OCI-LY3 (cell line): Measurements from ENCODE around the gene TCF4.

Experiments used
- H2AFZ ChIP-seq: fragments of 200-600, 300-600 bp; shearing (Covaris generic); 2 replicates; pipeline ENCODE4 v1.6.0; 2014; ENCODE audit warnings: antibody characterized with exemption, low read depth, low read length
- H3K27ac ChIP-seq: fragments of 200-600, 300-600 bp; sonication (generic); 2 replicates; pipeline ENCODE4 v1.5.1; 2014; ENCODE audit warnings: mild to moderate bottlenecking, low read length, moderate library complexity, mixed read lengths
- H3K27me3 ChIP-seq: fragments of 200-600, 300-600 bp; sonication (generic); 2 replicates; pipeline ENCODE4 v1.6.1; 2014; ENCODE audit warnings: low read depth, low read length, mixed read lengths
- H3K36me3 ChIP-seq: fragments of 200-600, 300-600 bp; sonication (generic); replicated peaks from 2 replicates; pipeline ENCODE3; 2014; ENCODE audit warnings: low read depth, low read length, mixed read lengths
- H3K4me1 ChIP-seq: fragments of 300-600, 200-600 bp; sonication (generic); 2 replicates; pipeline ENCODE4 v1.6.1; 2014; ENCODE audit warnings: low read length, mixed read lengths
- H3K4me2 ChIP-seq: fragments of 200-600, 300-600 bp; sonication (generic); 2 replicates; pipeline ENCODE4 v1.6.1; 2014; ENCODE audit warnings: low read length, mixed read lengths
- H3K4me3 ChIP-seq: fragments of 300-600, 200-600 bp; sonication (generic); 2 replicates; pipeline ENCODE4 v1.5.1; 2014; ENCODE audit warnings: antibody characterized with exemption, mild to moderate bottlenecking, low read length, moderate library complexity
- H3K79me2 ChIP-seq: fragments of 300-600, 200-600 bp; shearing (Covaris generic); 2 replicates; pipeline ENCODE4 v1.6.1; 2014; ENCODE audit warnings: mild to moderate bottlenecking, low read length, mixed read lengths
- H3K9ac ChIP-seq: fragments of 300-600, 200-600 bp; shearing (Covaris generic); 2 replicates; pipeline ENCODE4 v1.6.0; 2014; ENCODE audit warnings: mild to moderate bottlenecking, low read length, moderate library complexity
- H3K9me3 ChIP-seq: fragments of 200-600, 300-600 bp; shearing (Covaris generic); 2 replicates; pipeline ENCODE4 v1.6.1; 2014; ENCODE audit warnings: low read length, mixed read lengths; ENCODE audit not compliant: insufficient read depth
- H4K20me1 ChIP-seq: fragments of 200-600, 300-600 bp; sonication (generic); 2 replicates; pipeline ENCODE4 v1.6.1; 2016; ENCODE audit warnings: low read length, mixed read lengths; ENCODE audit not compliant: insufficient read depth
- EZH2phosphoT487 ChIP-seq: fragments of 200-600 bp; shearing (Covaris generic); IDR thresholded peaks from 2 replicates; pipeline ENCODE4 v1.6.1; 2018; ENCODE audit warnings: antibody characterized with exemption, mixed run types, low read depth
- TF ChIP-seq, protein P1 (sequence below): fragments of 200-600, 300-600 bp; sonication (generic); IDR thresholded peaks from 2 replicates; pipeline ENCODE4 v1.5.1; 2014; ENCODE audit warnings: antibody characterized with exemption, low read length, low read depth

Gene TCF4

DNA sequence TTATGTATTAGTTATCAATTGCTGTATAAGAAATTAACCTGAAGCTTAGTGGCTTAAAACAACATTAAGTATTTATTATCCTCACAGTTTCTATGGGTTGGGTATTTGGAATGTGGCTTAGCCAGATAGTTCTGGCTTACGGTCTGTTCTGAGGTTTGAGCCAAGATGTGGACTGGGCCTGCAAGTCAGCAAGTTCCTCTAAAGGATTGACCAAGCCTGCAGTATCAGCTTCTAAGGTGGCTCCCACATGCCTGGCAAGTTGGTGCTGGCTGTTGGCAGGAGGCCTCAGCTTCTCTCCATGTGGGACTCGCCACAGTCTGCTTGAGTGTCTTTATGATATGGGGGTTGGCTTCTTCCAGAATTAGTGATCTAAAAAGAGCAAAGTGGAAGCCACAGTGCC lies 45.0 kb upstream of the TCF4 start:
- Histone ChIP-seq H3K4me3 (no peak overlapping the region), H3K9ac (no peak overlapping the region), H3K79me2 (no peaks in the 10 kb centered on the region), H3K27me3 (no peaks in the 10 kb centered on the region), H2AFZ (no peak overlapping the region), H3K4me2 (no peak overlapping the region), H3K4me1 (peaks cover 8% of the 10 kb centered on the region; the same call in 1 of the 2 replicates), H3K27ac (no peak overlapping the region), H3K9me3 (no peaks in the 10 kb centered on the region), H3K36me3 (no peaks in the 10 kb centered on the region), H4K20me1 (no peaks in the 10 kb centered on the region)
- no peak for TF ChIP-seq EZH2phosphoT487
- TF ChIP-seq, protein P1, sequence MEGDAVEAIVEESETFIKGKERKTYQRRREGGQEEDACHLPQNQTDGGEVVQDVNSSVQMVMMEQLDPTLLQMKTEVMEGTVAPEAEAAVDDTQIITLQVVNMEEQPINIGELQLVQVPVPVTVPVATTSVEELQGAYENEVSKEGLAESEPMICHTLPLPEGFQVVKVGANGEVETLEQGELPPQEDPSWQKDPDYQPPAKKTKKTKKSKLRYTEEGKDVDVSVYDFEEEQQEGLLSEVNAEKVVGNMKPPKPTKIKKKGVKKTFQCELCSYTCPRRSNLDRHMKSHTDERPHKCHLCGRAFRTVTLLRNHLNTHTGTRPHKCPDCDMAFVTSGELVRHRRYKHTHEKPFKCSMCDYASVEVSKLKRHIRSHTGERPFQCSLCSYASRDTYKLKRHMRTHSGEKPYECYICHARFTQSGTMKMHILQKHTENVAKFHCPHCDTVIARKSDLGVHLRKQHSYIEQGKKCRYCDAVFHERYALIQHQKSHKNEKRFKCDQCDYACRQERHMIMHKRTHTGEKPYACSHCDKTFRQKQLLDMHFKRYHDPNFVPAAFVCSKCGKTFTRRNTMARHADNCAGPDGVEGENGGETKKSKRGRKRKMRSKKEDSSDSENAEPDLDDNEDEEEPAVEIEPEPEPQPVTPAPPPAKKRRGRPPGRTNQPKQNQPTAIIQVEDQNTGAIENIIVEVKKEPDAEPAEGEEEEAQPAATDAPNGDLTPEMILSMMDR, result no peak

DNA sequence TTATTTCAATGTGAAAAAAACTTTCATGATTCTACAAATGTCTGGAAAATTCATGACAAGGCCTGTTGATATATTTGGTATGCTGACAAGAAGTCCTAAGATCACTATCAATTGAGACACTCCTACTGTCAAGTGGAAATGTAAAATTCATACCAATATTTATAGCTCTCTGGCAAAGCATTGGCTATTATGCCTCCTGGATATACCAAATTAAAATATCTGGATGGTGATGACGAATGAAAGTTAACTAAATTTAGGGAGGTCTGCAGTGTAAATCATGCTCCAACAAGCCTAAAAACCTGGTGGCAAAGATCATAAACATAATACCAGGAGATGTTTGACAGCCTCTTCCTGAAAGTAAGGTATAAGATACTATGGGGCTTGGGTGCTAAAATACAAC lies 41.1 kb upstream of the TCF4 start:
- Histone ChIP-seq H3K27ac (no peak overlapping the region), H2AFZ (no peak overlapping the region), H3K9ac (no peak overlapping the region), H3K4me2 (no peak overlapping the region), H3K4me3 (no peak overlapping the region), H3K9me3 (no peaks in the 10 kb centered on the region), H3K27me3 (no peaks in the 10 kb centered on the region), H4K20me1 (no peaks in the 10 kb centered on the region), H3K4me1 (no peaks in the 10 kb centered on the region), H3K36me3 (no peaks in the 10 kb centered on the region), H3K79me2 (no peaks in the 10 kb centered on the region)
- TF ChIP-seq EZH2phosphoT487, result no peak
- TF ChIP-seq, protein P1, result no peak

DNA sequence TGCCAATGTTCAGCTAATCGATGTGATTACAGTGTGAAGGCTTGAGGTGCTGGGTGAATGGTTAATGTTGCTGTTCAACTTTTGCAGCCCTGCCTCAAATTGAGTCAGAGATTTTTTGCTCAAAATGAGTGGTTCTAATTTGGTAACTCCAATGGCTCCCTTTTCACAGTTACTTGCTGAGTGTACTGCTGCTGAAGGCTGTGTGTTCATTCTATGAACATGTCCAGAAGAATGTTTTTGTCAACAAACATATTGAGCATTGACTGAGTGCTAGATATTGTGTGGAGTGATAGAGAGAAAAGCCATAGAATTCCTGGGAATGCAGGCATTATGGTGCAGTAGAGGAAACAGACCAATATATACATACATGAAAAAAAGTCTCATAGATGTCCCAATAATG lies 39.0 kb upstream of the TCF4 start:
- Histone ChIP-seq H3K9me3 (no peaks in the 10 kb centered on the region), H3K36me3 (no peaks in the 10 kb centered on the region), H3K4me1 (no peaks in the 10 kb centered on the region), H4K20me1 (no peaks in the 10 kb centered on the region), H3K9ac (no peak overlapping the region), H3K79me2 (no peaks in the 10 kb centered on the region), H3K4me3 (no peak overlapping the region), H3K27me3 (no peaks in the 10 kb centered on the region), H2AFZ (no peak overlapping the region), H3K4me2 (no peak overlapping the region), H3K27ac (no peak overlapping the region)
- TF ChIP-seq, protein P1, result no peak
- no peak for TF ChIP-seq EZH2phosphoT487

DNA sequence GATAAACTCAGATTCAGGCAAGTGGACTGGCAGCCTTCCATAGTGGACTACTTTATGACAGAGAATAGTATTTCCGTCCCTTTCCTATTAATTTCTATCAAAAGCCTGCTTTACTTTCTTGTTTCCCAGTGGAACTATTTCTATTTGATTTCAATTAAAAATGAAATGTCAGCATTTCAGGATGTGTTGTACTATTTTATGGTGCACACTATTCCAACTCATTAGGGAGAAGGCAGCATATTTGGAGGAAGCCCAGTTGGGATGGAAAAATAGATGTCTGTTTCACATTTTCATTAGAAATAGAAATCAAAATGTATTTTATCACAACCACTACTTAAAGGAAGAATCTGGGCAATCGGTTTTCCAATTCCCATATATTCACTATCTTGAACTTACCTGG lies 37.9 kb upstream of the TCF4 start:
- H3K4me1 ChIP-seq, result no peaks in the 10 kb centered on the region
- H2AFZ ChIP-seq, result no peak overlapping the region
- H3K79me2 ChIP-seq, result no peaks in the 10 kb centered on the region
- no peak overlapping the region for H3K4me2 ChIP-seq
- no peaks in the 10 kb centered on the region for H4K20me1 ChIP-seq
- no peak overlapping the region for H3K27ac ChIP-seq
- TF ChIP-seq EZH2phosphoT487, result no peak
- TF ChIP-seq, protein P1, result no peak
- H3K36me3 ChIP-seq, result no peaks in the 10 kb centered on the region
- no peak overlapping the region for H3K9ac ChIP-seq
- H3K9me3 ChIP-seq, result no peaks in the 10 kb centered on the region
- H3K27me3 ChIP-seq, result no peaks in the 10 kb centered on the region
- H3K4me3 ChIP-seq, result no peak overlapping the region
